Measurements from ENCODE around the gene NLK.
"Not testable (repeated sequence)": the region's sequence is repeated elsewhere in the genome, so short reads cannot be mapped to it uniquely, and the experiment has no call there.

Gene NLK

DNA sequence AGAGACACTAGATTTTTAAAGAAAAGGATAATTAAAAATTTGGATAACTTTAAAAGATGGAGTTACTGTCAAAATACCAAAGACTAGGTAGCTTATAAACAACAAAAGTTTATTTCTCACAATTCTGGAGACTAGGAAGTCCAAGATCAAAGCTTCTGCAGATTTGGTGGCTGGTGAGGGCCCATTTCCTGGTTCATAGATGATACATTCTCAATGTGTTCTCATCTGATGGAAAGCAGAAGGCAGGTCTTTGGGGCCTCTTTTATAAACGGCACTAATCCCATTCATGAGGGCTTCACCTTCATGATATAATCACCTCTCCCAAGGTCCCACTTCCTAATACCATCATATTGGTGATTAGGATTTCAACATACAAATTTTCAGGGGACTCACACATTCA, 33.7 kb downstream of the NLK start:
- DNase-seq, result no peak

DNA sequence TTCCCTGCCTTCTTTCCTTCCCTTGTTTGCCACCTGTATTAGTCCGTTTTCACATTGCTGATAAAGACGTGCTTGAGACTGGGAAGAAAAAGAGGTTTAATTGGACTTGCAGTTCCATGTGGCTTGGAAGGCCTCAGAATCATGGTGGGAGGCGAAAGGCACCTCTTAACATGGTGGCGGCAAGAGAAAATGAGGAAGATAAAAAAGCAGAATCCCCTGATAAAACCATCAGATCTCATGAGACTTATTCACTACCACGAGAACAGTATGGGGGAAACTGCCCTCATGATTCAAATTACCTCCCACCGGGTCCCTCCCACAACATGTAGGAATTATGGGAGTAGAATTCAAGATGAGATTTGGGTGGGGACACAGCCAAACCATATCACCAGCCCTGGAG, 34.7 kb downstream of the NLK start:
- not testable (repeated sequence) for DNase-seq

DNA sequence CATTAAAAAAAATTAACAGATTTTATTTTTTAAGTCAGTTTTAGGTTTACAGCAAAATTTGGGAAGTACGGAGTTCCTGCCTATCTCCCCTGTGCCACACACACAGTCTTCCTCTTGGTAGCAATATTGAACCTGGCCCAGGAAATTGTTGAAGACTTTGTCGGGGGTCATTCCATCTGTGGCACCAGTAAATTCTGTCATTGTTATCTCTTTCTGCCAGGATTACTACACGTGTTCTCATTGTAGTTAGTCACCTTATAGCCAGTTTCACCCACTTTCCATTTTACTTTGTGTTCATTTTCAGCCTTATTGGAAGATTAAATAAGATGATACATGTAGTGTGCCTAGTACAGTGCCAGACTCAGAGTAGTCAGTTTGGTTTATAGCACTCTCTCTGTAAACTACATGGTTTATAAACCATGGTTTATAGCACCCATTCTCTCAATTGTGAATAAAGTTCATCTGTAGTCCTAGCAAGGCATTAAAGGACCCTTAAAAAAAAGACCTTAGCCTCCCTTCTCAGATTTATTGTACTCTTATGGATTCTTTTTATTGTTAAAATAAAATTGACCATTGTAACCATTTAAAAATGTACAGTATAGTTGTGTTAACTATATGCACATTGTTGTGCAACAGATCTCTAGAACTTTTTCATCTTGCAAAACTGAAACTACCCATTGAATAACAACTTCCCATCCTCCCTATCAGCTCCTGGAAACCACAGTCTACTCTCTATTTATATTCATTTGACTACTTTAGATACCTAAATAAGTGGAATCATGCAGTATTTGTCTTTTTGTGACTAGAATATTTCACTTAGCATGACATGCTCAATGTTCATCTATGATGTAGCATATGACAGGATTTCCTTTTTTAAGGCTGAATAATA, 36.1 kb downstream of the NLK start:
- no peak for DNase-seq

- no peak for DNase-seq
Observed at GRCh38 chr17:28081467-28081866, 39.0 kb downstream of the NLK start.

DNA sequence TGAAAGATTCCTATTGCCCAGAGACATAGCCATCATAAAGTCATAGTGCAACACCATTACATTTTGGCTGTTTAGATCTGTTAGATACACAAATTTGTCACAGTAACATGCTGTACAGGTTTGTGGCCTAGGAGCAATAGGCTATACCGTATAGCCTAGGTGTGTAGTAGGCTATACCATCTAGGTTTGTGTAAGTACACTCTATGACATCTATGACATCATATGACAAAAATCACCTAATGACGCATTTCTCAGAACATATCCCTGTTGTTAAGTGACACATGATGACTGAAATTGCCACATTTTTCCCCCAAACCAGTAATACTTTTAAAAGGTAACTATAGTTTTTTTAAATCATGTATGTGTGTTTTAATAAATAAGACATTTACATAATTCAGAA, 43.3 kb downstream of the NLK start:
- no peak for DNase-seq

DNA sequence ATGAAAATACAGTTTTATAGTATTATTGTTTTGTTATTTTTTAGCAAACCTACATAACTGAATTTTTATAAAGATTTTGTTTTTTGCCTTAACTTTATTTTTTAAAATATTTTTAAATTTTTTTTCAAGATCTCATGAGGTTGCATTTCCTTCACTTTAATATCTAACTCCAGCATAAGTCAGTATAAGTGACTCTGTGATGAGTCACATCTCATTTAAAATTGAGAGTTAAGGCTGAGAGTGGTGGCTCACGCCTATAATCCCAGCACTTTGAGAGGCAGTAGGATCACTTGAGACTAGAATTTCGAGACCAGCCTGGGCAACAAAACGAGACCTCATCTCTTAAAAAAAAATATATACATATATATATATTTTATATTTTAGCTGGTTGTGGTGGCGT, 44.0 kb downstream of the NLK start:
- no peak for DNase-seq

DNA sequence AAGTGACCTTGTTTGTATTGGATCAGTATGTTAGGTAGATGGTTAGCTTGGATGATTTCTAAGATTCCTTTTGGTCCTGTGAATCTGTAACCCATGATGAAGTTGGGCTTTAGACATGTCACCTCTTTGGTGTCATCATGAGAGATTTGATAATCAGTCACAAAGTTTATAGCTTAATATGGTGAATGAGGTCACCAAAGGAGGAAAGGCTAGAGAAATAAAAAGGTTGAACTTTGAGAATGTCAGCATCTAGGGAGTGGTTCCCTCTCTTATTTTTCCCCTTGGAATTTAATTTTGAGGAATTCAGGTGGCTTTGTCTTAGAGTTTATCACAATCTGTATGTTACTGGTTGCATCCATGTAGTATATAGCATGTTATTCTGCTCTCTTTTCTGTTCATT, 45.3 kb downstream of the NLK start:
- DNase-seq, result no peak

DNA sequence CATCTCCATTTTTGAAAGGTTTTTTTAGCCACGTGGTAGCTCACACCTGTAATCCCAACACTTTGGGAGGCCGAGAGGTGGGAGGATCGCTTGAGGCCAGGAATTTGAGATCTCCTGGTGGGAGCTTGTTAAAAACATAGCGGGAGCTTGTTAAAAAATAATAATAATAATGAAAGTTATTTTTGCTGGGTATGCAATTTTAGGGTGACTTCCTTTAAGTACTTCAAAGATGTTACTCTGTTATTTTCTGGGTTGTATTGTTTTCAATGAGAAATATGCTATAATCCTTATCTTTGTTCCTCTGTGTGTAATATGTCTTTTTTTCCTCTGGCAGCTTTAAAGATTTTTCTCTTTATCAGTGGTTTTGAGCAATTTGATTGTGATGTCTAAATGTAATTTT, 48.1 kb downstream of the NLK start:
- DNase-seq, result no peak

DNA sequence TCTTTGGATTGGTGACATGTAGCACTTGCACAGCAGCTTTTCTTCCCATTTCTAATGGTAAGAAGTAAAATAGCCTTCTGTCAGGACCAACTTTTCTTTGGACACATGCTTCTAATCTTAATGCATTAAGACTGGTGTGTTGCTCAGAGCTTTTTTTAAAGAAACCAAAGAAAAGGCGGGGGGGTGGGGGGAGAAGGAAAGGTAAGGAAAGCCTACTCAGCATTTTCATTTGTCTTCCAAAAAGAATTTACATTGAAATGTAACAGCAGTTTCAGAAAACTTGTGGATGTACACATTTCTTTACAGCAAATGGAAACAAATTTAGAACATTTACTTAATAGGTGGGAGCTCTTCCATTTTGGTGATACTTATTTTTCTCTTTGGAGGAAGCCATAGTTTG, 49.6 kb downstream of the NLK start:
- no peak for DNase-seq

DNA sequence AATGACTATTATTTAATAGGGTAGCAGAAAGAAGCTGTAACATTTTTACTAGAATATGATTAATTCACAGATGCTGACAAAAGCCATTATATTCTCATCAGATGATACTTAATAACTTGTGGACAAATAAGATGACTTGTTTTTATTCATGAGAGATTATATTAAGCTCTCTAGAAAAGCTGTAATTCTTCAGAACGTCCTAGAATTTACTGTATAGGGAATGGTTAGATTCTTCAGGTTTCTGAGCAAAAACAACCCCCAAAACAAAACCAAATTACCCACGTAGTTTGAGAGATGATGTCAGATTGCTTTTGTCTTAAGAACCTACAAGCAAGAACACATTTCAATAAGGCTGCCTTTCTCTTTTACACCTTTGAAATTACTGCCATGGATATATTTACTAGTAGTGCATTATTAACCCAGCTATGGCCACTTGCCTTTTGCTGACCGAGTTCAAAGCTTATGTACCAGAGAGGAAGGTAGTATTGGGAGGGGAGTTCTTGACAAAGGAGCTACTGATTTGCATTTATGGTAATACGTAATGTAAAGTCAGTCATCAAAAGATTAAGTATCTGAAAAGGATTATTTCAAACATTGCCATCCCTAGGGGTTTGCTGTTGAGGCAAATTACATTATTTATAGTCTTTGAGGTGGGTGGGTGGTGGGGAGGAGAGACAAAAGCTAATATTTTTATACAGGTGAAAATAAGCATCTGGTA, 51.7 kb downstream of the NLK start:
- no peak for DNase-seq

DNA sequence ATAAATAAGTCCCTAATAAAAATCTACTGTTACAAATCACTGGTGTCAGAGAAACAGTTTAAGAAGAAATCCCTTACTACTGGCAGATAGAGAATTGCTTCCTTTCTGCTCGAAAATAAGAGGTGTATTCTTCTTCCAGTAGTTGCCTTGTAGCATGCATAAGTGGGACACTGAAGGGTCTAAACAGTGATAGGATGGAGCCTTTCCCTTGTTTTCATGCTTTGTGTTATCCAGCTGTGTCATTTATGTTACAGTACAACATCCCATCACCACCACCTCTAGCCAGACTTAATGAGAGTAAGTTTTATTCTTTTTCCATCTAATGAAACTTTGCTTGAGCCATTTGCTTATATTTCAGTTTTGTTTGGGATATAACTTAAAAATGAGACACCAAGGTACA, 54.3 kb downstream of the NLK start:
- DNase-seq, result no peak

DNA sequence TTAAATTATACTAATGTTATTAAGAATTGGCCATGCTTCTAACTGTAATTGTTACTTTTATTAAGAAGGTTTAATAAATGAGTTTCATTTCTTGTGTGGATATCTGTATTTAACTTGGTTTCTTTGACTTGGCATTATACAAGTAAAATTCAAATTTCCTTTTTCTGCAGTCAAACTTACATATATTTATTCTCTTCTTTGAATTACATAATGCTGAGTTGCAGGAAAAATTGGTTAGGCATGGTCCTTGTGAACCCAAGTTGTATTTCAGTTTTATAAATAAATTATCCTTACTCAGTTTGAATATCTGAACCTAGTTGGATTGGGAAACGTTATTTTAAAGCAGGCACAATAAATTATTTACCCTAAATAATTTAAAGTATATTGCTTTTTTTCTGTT, 54.8 kb downstream of the NLK start:
- DNase-seq, result no peak

- no peak for DNase-seq
Observed at GRCh38 chr17:28097901-28098300, 55.4 kb downstream of the NLK start.

GRCh38 chr17:28098591-28098990, 56.1 kb downstream of the NLK start:
- not testable (repeated sequence) for DNase-seq

GRCh38 chr17:28100251-28100650, 57.8 kb downstream of the NLK start:
- DNase-seq, result no peak

DNA sequence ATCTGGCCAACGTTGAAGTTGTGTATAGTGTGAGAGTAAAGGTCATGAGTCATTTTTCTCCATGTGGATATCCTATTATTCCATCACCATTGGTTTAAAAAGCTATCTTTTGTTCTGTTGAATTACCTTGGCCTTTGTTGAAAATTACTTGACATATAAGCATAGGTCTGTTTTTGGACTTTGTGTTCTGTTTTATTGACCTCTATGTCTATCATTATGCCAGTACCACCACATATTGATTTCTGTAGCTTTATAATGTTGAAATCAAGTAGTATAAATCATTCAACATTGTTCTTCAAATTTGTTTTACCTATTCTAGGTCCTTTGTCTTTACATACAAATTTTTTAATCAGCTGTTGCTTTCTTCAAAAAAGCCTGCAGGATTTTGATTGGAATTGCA, 58.5 kb downstream of the NLK start:
- DNase-seq, result no peak

- DNase-seq, result no peak
Observed at GRCh38 chr17:28101919-28102318, 59.4 kb downstream of the NLK start.

DNA sequence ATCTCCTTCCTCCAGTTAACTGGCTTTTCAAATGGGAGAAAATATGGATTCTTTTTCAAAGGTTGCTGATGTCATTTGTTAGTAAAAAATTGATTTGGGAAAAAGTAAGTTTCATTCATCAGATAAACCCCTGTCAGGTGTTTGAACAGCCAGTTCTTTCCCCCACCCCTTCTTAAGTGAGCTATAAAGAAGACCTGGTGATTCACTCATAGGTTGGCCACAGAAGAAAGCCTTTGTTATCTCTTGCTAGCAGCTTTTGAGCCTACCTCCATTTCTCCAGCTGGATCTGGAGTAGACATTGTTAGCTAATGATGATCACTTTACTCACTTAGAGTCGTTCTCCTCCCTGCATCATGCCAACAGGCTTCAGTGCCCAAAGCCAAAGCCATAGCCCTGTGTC, 63.0 kb downstream of the NLK start:
- DNase-seq, result no peak

DNA sequence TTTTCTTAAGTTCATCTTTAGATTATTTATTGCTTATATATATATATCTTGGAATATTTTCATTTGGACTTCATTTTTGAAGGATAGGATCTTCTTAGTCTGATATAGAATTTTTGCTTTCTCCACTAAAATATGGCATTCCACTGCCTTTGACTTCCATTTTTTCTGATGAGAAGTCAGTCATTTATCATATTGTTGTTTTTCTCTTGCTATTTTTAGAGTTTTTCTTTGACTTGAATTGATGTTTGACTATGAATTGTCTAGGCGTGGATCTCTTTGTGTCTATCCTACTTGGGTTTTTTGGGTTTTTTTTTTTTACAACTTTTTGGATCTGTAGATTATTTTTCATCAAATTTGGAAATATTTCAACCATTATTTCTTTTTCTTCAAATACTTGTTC, 67.7 kb downstream of the NLK start:
- no peak for DNase-seq

GRCh38 chr17:28112181-28112580, 69.7 kb downstream of the NLK start:
- DNase-seq, result no peak

GRCh38 chr17:28112606-28113005, 70.1 kb downstream of the NLK start:
- DNase-seq, result no peak

GRCh38 chr17:28113269-28113668, 70.8 kb downstream of the NLK start:
- DNase-seq, result no peak

GRCh38 chr17:28115046-28115445, 72.6 kb downstream of the NLK start:
- no peak for DNase-seq

DNA sequence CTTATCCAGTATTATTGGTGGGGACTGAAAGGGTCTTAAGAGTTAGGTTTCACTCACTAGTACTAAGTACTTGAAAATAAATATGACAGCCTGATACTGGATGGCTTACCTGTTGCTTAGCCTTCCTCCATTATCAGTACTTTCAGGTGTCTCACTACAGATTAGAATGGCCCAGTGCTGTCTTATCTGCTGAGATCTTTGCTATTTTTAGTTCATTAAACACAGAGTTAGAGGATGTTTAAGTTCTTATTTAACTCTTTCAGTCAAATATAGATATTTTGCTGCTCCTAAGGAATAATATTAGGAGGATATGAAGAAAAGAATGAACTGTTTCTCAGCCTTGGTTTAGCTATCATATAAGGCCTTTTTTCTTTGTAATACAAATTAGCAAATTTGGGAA, 74.8 kb downstream of the NLK start:
- no peak for DNase-seq

DNA sequence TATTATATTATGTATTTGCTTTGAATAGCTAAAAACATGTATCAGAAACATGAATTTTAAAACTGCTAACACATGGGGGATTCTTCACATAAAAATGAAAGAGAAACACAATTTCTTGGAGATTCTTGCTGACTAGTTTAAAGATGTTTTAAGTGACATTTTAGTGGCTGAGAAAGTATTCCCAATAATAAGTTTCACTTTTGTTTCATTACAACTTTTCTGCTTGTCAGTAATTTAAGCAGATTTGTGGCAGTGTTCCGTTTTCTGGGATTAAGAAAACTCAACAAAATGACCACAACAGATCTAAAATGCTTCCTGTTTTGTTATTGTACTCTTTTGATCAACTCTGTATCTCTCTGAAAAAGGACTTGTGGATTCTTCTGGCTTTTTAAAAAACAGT, 75.9 kb downstream of the NLK start:
- DNase-seq, result no peak

Measured in left hindlimb (tissue), 1 donor.